Common myeloid progenitor, CD34-positive (primary cell): Measurements from ENCODE around the gene TBC1D22A.

Source experiments
- CTCF ChIA-PET: fragments of 350-600 bp; sonication (Branson Sonifier 250); formaldehyde crosslinking; loops from one replicate; lab custom pipeline; 2021; ENCODE audit warnings: antibody characterized with exemption; lab: Charles Lee
- POLR2A ChIA-PET: fragments of 350-600 bp; sonication (Branson Sonifier 250); formaldehyde crosslinking; loops from one replicate; lab custom pipeline; 2021; ENCODE audit warnings: antibody characterized with exemption; lab: Charles Lee
- DNase-seq, 3 donors: peaks; one replicate each; pipeline versions ENCODE4 v3.0.0 to v3.0.0-alpha.2; 2013
- H3K27ac ChIP-seq, 2 experiments: 1 replicate in 1 of 2; 2 replicates in 1 of 2; pipeline ENCODE4 v1.7.0; 2013; ENCODE audit warnings: inconsistent platforms in 2 of 2, low read length in 2 of 2, mild to moderate bottlenecking in 2 of 2, low read depth in 1 of 2, moderate library complexity in 1 of 2; ENCODE audit not compliant: severe bottlenecking in 2 of 2, insufficient read depth in 1 of 2, poor library complexity in 1 of 2
- H3K27me3 ChIP-seq, 5 experiments: replicated peaks in 2 of 5; 1 replicate in 3 of 5; 2 replicates in 2 of 5; pipeline versions ENCODE4 v1.6.1 to v1.7.0; 2013; ENCODE audit warnings: low read length in 4 of 5, mild to moderate bottlenecking in 2 of 5, moderate library complexity in 2 of 5, inconsistent platforms in 1 of 5; ENCODE audit not compliant: insufficient read depth in 5 of 5, control insufficient read depth in 4 of 5
- H3K36me3 ChIP-seq, 4 experiments: 1 replicate in 2 of 4; 2 replicates in 2 of 4; pipeline versions ENCODE4 v1.6.1 to v1.7.0; 2013; ENCODE audit warnings: low read length in 3 of 4, control low read depth in 1 of 4, mild to moderate bottlenecking in 1 of 4; ENCODE audit not compliant: control insufficient read depth in 4 of 4, insufficient read depth in 4 of 4
- H3K4me1 ChIP-seq, 4 experiments: 1 replicate in 3 of 4; 2 replicates in 1 of 4; pipeline versions ENCODE4 v1.6.1 to v1.7.1; 2013; ENCODE audit warnings: low read length in 3 of 4, mild to moderate bottlenecking in 3 of 4, control low read depth in 1 of 4, inconsistent platforms in 1 of 4, moderate library complexity in 1 of 4; ENCODE audit not compliant: control insufficient read depth in 4 of 4, insufficient read depth in 4 of 4; ENCODE audit errors: control extremely low read depth in 1 of 4
- H3K4me3 ChIP-seq, 7 experiments: 1 replicate in 4 of 7; 2 replicates in 3 of 7; pipeline versions ENCODE4 v1.5.1 to v1.7.0; 2013; ENCODE audit warnings: mild to moderate bottlenecking in 7 of 7, low read length in 6 of 7, moderate library complexity in 6 of 7, inconsistent platforms in 2 of 7, low read depth in 2 of 7, control low read depth in 1 of 7; ENCODE audit not compliant: insufficient read depth in 4 of 7, control insufficient read depth in 1 of 7; ENCODE audit errors: extremely low read depth in 1 of 7
- H3K9me3 ChIP-seq, 5 experiments: 1 replicate in 4 of 5; 2 replicates in 1 of 5; pipeline versions ENCODE4 v1.6.1 to v1.7.1; 2013; ENCODE audit warnings: low read length in 4 of 5, mild to moderate bottlenecking in 2 of 5, inconsistent platforms in 1 of 5, low read depth in 1 of 5, moderate library complexity in 1 of 5; ENCODE audit not compliant: control insufficient read depth in 4 of 5, insufficient read depth in 2 of 5; ENCODE audit errors: control extremely low read depth in 1 of 5
- WGBS: methylation state at CpG from one replicate; pipeline ENCODE4 v1.1.5; 2013; ENCODE audit not compliant: insufficient coverage; 5-methylcytosine and 5-hydroxymethylcytosine counted together

Gene TBC1D22A

GRCh38 chr22:47094861-47095330 lies 332.4 kb downstream of the TBC1D22A start:
- CTCF ChIA-PET: no interaction called here
- H3K4me3 ChIP-seq: no peak overlapping the region
- peaks cover 0 to 4% (median 0%) of the 10 kb centered on the region in 4 experiments for H3K36me3 ChIP-seq
- H3K27me3 ChIP-seq: no peaks in the 10 kb centered on the region
- WGBS: 95% methylated on average over 5 of the region's 8 CpGs
- no peak for DNase-seq
- H3K4me1 ChIP-seq: peaks cover 0 to 7% (median 3%) of the 10 kb centered on the region in 4 experiments
- H3K27ac ChIP-seq: no peak overlapping the region
- POLR2A ChIA-PET: no interaction called here
- peaks cover 1 to 16% (median 8%) of the 10 kb centered on the region in 5 experiments for H3K9me3 ChIP-seq

DNA sequence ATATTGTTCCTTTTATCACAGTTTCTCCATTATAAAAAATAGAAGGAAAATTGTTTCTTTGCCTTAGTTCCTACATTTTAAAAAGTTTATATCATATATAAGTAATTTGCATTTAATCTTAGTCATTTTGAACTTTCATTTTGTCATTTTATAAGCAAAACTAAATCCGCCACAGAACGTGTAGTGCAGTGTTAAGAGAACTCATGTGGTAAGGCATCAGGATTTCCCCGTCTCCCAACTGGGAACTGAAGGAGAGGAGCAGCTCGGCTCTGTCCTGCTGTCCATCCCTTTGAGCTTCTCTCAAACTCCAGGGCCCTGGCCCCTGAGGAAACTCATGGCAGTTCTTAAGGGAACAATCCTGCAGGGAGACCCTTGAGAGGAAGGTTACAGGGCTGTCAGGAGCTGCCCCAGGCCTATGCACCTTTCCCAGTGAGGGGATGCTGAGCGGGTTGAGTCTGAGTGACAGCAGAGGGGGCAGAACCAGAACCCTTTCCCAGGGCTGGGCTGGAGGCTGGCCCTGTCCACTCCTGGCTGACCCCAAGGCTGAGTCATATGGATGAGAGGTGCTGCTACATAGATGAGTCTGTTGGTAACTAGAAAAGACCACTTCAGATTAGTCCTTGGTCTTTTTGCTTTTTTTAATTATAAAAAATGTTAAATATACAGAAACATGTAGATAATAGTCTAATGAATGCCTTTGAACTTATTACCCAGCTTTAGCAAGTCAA lies 333.1 kb downstream of the TBC1D22A start:
- Histone ChIP-seq H3K9me3 (peaks cover 1 to 16% (median 8%) of the 10 kb centered on the region in 5 experiments), H3K27me3 (no peaks in the 10 kb centered on the region), H3K4me1 (peaks cover 0 to 6% (median 2%) of the 10 kb centered on the region in 4 experiments), H3K27ac (no peak overlapping the region), H3K36me3 (peaks cover 0 to 4% (median 0%) of the 10 kb centered on the region in 4 experiments), H3K4me3 (no peak overlapping the region)
- ChIA-PET CTCF (no interaction called here), POLR2A (no interaction called here)
- DNase-seq: no peak
- WGBS: 81% methylated on average over 4 of the region's 5 CpGs

- POLR2A ChIA-PET: interaction anchor here (0.6 kb wide), 1 partner anchor 553 kb away, joined by 7 read pairs; no protein-coding TSS in a partner anchor
- 95% methylated on average over 4 of the region's 5 CpGs for WGBS
These were observed 335.7 kb downstream of the TBC1D22A start for GRCh38 chr22:47098121-47098520.

DNA sequence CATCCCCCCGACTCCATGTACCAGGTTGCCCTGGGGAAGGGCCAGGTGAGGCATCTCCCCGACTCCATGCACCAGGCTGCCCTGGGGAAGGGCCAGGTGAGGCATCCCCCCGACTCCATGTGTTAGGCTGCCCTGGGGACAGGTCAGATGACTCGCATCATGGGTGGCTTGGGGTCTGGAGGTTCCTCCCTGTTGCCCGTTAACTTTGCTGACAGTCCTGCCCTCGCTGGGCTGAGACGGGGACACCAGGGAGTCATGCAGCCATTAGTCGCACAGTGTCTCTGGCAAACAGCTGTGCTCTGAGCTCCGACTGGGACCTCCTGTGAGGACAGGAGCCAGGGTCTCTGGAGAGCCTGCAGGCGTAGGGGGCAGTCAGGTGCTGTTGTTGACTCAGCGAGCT lies 336.1 kb downstream of the TBC1D22A start:
- Histone ChIP-seq H3K27ac (no peak overlapping the region), H3K9me3 (peaks cover 1 to 10% (median 7%) of the 10 kb centered on the region in 5 experiments), H3K4me3 (no peak overlapping the region), H3K27me3 (no peaks in the 10 kb centered on the region), H3K4me1 (peaks cover 0 to 3% (median 0%) of the 10 kb centered on the region in 4 experiments), H3K36me3 (peaks cover 0 to 7% (median 1%) of the 10 kb centered on the region in 4 experiments)
- CTCF ChIA-PET: no interaction called here
- DNase-seq: no peak
- POLR2A ChIA-PET: no interaction called here
- WGBS: 97% methylated on average over 10 of the region's 11 CpGs

More at GRCh38 chr22:47098121-47098520, 335.7 kb downstream of the TBC1D22A start:
- Histone ChIP-seq H3K36me3 (peaks cover 0 to 7% (median 1%) of the 10 kb centered on the region in 4 experiments), H3K4me1 (peaks cover 0 to 3% (median 0%) of the 10 kb centered on the region in 4 experiments), H3K27me3 (no peaks in the 10 kb centered on the region), H3K4me3 (no peak overlapping the region), H3K9me3 (peaks cover 1 to 13% (median 8%) of the 10 kb centered on the region in 5 experiments), H3K27ac (no peak overlapping the region)
- CTCF ChIA-PET: no interaction called here
- no peak for DNase-seq

- Histone ChIP-seq H3K9me3 (peaks cover 0 to 2% (median 0%) of the 10 kb centered on the region in 5 experiments), H3K4me1 (peaks cover 0 to 3% (median 0%) of the 10 kb centered on the region in 4 experiments), H3K27ac (no peak overlapping the region), H3K27me3 (no peaks in the 10 kb centered on the region), H3K36me3 (peaks cover 0 to 3% (median 1%) of the 10 kb centered on the region in 4 experiments), H3K4me3 (no peak overlapping the region)
- no peak for DNase-seq
- ChIA-PET CTCF (no interaction called here), POLR2A (no interaction called here)
- 100% methylated on average over 2 of the region's 2 CpGs for WGBS
These were observed 337.6 kb downstream of the TBC1D22A start for GRCh38 chr22:47100019-47100418.

DNA sequence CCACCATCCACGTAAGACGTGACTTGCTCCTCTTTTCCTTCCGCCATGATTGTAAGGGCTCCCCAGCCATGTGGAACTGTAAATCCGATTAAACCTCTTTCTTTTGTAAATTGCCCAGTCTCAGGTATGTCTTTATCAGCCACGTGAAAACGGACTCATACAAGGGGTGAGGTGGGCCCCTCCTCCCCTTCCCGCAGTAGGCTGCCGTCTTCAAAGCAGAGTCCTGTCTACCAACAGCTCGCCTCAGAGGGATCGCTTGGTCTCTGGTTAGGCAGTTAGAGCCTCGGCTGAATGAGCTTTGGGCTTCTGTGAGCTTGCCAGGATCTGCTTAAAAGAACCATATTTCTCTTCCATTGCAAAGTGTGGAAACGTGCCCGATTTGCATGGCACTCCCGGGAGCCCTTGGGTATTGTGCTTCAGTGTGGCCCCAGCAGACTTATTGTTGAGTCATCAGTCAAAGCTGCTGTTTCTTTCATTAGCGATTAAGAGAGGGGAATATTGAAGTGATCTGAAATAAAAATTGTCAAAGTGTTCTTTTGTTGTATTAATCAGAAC lies 338.3 kb downstream of the TBC1D22A start:
- H3K36me3 ChIP-seq: peaks cover 0 to 3% (median 1%) of the 10 kb centered on the region in 4 experiments
- no peak overlapping the region for H3K4me3 ChIP-seq
- H3K4me1 ChIP-seq: no peaks in the 10 kb centered on the region
- no peak overlapping the region for H3K27ac ChIP-seq
- no peak for DNase-seq
- 99% methylated on average over 15 of the region's 15 CpGs for WGBS
- POLR2A ChIA-PET: no interaction called here
- H3K27me3 ChIP-seq: no peaks in the 10 kb centered on the region
- H3K9me3 ChIP-seq: peaks cover 0 to 2% (median 0%) of the 10 kb centered on the region in 5 experiments
- CTCF ChIA-PET: no interaction called here
